GM21528 (cell line): ENCODE results near the gene SLC7A6.

Experiments used
- ATAC-seq: cut with Tn5 transposase; IDR thresholded peaks from one replicate; pipeline ENCODE4 v1.9.1; 2021; ENCODE audit warnings: mild to moderate bottlenecking, moderate library complexity; ENCODE audit not compliant: unreplicated experiment, low FRiP score

SLC7A6 gene

GRCh38 chr16:68234188-68235107, 29.9 kb upstream of the SLC7A6 start:
- ATAC-seq = no peak

- no peak for ATAC-seq
Observed at GRCh38 chr16:68235108-68235886, 29.0 kb upstream of the SLC7A6 start.

- ATAC-seq = no peak
Observed at GRCh38 chr16:68235887-68236136, 28.5 kb upstream of the SLC7A6 start, which contains the start of gene ESRP2. Gene ESRP2 (minus strand): TSS chr16:68236127. CDS start chr16:68236045, 82 bp downstream.

- ATAC-seq = no peak
Observed at GRCh38 chr16:68236137-68236825, 28.0 kb upstream of the SLC7A6 start.

DNA sequence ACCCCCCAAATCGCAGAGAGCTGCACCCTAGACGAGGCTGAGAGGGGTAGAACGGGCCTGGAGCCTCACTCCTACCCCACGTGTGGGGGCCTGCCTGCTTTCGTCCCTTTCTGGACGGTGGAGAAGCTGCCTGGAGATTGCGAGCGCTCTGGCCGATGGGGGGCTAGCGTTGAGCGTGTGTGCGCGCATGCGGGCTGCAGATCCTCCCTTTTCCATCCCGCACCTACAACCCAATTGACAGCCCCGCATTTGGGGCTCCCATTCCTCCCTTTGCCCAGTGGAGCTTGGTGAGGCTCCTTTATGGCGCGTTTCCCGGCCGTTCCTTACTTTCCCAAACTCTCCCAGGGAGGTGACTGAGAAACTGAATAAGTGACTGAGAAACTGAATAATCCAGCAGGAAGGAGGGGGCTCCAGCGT, 27.5 kb upstream of the SLC7A6 start:
- no peak for ATAC-seq

GRCh38 chr16:68237243-68238028, 26.9 kb upstream of the SLC7A6 start:
- peak; percentile 73 for ATAC-seq

GRCh38 chr16:68238029-68238345, 26.3 kb upstream of the SLC7A6 start:
- peak; percentile 19 for ATAC-seq

- no peak for ATAC-seq
Observed at GRCh38 chr16:68242085-68242484, 22.2 kb upstream of the SLC7A6 start.

DNA sequence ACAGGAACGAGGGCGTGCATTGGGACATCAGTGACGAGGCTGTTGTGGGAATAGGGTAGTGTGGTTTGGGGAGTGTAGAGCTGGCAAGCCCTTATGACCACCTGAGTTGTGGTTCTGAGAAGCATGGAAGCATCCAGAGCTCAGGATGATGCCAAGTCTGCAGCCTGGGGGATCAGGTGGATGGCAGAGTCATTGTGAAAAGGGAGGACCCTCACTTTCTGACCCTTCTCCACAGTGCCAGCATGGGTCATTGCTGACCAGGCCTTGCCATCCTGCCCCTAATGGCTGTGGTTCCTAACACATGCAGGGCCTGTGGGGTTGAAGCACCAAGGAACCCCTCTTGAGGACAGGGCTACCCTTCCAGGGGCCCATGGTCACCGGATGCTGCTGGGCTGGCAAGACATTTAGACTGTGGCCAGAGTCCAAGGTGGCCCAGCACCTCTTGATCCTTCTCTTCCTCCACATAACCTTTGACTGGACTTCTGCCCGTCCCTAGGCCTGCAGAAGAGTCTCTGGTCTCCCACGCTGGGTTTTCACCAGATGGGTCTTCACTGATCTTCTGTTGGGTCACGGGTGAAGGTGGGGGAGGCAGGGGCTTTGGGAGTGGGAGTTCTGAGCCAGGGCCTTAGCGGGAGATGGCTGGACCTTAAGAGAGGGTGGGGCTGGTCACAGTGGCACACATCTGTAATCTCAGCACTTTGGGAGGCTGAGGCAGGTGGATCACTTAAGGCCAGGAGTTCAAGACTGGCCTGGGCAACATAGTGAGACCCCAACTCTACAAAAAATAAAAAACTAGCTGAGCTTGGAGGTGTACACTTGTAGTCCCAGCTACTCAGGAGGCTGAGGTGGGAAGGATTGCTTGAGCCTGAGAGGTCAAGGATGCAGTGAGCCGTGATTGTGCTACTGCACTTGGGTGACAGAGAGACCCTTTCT, 21.1 kb upstream of the SLC7A6 start:
- no peak for ATAC-seq

- no peak for ATAC-seq
Observed at GRCh38 chr16:68244481-68244902, 19.8 kb upstream of the SLC7A6 start.

DNA sequence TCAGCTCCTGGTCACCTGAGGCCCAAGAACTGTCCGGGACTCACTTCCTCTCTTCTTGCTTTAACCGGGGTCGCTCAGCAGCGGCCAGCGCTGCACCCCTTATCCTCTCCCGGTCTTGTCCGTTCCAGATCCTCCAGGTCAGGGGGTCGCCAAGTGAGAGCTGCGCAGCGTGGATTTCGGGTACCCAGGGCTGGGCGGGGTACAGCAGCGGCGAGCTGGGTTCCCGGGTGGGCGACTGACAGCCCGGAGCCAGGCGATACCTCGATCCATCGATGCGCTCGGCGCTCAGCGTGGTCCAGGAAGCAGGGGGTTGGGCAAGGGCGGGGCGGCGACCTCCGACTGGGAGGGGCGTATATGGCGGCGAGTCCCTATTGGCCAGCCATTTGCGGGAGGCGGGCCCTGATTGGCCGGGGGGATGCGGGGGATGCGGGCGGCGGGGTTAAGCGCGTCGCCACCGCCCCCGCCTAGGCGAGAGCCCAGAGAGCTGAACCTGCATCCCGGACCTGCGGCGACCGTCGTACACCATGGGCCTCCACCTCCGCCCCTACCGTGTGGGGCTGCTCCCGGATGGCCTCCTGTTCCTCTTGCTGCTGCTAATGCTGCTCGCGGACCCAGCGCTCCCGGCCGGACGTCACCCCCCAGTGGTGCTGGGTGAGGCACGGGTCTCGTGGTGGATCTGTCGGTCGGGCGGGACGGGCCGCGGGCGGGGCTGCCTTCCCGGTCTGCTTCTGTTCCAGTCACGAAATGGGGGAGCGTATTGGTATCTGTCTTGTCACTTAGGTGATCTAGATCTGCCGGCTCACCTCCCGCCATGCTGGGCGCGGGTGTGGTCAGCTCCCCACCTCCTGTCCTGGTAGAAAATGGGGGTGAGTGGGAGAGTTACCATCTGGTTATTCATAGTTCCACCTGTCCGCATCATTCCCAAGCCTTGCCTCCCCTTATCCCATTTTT, 19.1 kb upstream of the SLC7A6 start, which contains the start of gene PLA2G15:
Gene PLA2G15 (plus strand): TSS at position 471 of the 951 bp plus-strand sequence. CDS start 54 bp downstream, at position 525.
- ATAC-seq = peak; percentile 76

GRCh38 chr16:68246121-68246520, 18.2 kb upstream of the SLC7A6 start:
- no peak for ATAC-seq

DNA sequence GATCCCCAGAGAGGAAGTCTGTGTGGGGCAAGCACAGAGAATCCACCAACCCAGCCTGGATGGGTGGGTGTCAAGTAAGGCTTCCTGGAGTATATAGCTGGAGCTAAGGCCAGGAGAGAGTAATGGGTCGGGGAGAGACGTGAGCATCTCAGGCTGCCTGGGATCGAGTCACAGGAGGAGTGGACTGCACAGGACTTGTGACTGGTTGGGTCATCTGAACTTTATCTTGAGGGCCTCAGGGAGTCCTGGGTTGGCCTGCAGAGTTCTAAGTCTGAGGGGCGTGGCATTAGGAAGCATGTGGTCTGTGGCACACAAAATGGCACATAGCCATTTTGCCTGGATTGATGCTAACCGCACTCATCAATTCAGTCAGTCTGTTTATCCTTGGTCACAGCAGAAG, 17.7 kb upstream of the SLC7A6 start:
- no peak for ATAC-seq

GRCh38 chr16:68247400-68247799, 16.9 kb upstream of the SLC7A6 start:
- ATAC-seq = no peak

DNA sequence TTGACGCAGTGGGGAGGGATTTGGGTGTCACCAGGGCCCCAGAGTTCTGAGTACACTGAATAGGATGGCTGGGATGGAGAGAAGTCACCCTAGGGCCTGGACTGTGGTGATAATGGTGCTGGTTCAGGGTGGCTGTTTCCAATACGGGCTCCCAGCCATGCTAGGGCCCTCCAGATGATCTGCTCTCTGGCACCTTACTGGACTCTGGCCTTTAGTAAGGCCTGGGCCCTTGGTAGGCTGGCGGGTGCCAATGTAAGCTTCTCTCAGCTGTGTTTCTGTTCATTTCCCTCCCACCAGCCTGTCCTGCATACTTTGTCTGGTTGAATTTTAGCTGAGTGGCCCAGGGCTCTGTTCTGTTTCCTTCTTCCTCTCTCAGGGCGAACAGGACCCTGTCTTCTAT, 16.4 kb upstream of the SLC7A6 start:
- ATAC-seq = no peak

GRCh38 chr16:68249371-68249770, 15.0 kb upstream of the SLC7A6 start:
- ATAC-seq = no peak

DNA sequence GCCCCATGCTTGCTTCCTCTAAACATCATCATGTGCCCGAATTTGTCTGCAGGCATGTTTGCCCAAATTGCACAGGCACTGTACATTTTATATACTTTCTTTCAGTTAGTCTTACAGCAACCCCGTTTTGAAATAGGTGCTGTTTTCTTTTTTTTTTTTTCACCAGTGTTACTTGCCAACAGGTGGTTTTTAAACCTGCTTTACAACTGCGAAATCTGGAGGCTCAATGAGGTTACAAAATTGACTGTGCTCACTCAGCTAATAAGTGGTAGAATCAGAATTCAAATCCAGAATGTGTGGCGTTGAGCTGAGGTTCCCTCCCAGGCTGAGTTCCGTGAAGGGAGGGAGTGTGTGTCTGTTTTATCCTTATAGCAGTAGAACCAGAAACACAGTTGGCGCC, 13.4 kb upstream of the SLC7A6 start:
- ATAC-seq = no peak

- no peak for ATAC-seq
Observed at GRCh38 chr16:68251832-68252231, 12.5 kb upstream of the SLC7A6 start.
